Measurements from ENCODE around the gene CHST5. TPM values are rescaled to one million over a fixed set of nuclear protein-coding genes. Genes with fewer than 3 reads are reported as not detected.

Gene CHST5
- polyA plus RNA-seq, 1 donor from 2014 or later, result 2.7 TPM

DNA sequence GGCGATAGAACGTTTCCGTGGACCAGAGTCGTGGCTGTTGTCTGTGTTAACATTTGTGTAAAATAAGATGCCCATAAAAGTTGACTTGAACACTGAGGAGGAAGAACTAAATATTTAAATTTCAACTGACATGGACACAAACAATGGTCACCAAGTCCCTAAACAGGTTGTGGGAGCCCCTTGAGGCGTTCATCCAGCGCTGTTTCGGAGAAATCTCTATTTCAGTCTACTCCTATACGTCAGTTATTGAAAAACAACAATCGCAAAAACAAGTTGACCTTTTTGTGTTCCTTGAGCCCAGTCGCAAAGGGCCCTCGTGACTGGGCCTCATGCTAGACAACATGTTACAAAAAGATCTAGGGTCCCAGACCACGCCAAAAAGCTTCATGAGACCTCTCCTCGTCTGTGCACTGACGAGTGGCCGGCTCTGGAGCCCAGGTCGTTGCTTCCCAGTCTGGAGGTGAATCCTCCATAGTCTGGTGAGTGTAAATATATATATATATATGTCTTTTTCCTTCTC lies 20.6 kb upstream of the CHST5 start:
- H3K27ac ChIP-seq (ENCODE audit: low read length), result peak overlapping the region; percentile 78
- peak overlapping the region; percentile 77 for H2AFZ ChIP-seq (ENCODE audit: low read depth, low read length)
- H3F3A ChIP-seq (ENCODE audit: insufficient read depth, low read length, poor library complexity, severe bottlenecking), result no peaks in the 10 kb centered on the region
- peak overlapping the region; percentile 72 for H3K9ac ChIP-seq (ENCODE audit: low read length)
- TF ChIP-seq SMC3 (conservative IDR thresholded peaks at IDR 0.05; ENCODE audit: poor library complexity), result no peak
- H3K27me3 ChIP-seq (ENCODE audit: insufficient read depth, low read depth, low read length), result no peaks in the 10 kb centered on the region
- no peaks in the 10 kb centered on the region for H3K36me3 ChIP-seq (ENCODE audit: insufficient read depth, low read length)
- H3K4me2 ChIP-seq (ENCODE audit: low read length), result peak overlapping the region; percentile 25
- H3K9me2 ChIP-seq (ENCODE audit: insufficient read depth, low read length), result no peaks in the 10 kb centered on the region
- H3K79me2 ChIP-seq (replicated peaks; ENCODE audit: insufficient read depth, low read length), result peaks cover 5% of the 10 kb centered on the region
- no peaks in the 10 kb centered on the region for H3K9me3 ChIP-seq (ENCODE audit: low read length)
- H4K20me1 ChIP-seq (ENCODE audit: insufficient read depth), result no peaks in the 10 kb centered on the region
- H3K4me3 ChIP-seq (ENCODE audit: low read length), result peak overlapping the region; percentile 84

DNA sequence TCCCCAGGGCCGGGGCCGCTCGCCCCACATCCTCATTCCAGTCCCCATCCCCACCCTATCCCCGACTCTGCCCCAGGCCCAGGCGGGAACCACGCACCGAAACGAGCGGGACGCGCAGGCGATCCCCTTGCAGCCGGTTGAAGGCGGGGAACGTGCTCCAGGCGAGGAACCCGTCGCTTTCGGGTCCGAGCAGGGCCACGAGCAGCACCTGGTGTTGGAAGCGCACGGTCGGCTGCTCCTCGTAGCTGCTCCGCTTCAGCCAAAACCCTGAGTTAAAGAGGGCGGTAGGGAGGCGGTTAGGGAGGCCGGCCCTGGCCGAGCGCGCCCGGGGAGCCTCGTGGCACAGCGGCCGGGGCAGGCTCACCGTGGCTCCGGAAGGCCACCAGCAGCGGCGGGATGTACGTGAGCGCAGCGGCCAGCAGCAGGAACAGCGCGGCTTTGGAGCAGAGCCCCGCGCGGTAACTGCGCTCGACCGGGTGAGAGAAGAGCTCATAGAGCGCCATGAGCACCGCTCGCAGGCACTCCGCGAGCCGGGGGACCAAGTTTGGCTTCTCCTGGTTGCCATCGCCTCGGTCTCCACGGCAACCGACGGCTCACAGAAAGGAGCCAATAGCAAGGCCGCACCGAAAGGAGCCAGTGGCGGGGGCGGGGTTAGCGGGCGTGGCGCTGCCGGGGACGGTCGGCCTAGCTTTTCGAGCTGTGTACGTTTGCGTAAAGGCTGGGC lies 20.0 kb upstream of the CHST5 start, which contains the start of gene TMEM231:
TSS of gene TMEM231 (minus strand) at position 546 of the 724 bp plus-strand sequence. CDS start at position 503, 43 bp downstream.
- Histone ChIP-seq H3K4me2 (ENCODE audit: low read length) (peak within 1 kb of the TSS; percentile 87), H4K20me1 (ENCODE audit: insufficient read depth) (no peaks in the 10 kb centered on the region), H3K79me2 (replicated peaks; ENCODE audit: insufficient read depth, low read length) (peaks cover 5% of the 10 kb centered on the region), H2AFZ (ENCODE audit: low read depth, low read length) (peak within 1 kb of the TSS; percentile 87), H3K9me3 (ENCODE audit: low read length) (no peaks in the 10 kb centered on the region), H3K27me3 (ENCODE audit: insufficient read depth, low read depth, low read length) (no peaks in the 10 kb centered on the region), H3K9me2 (ENCODE audit: insufficient read depth, low read length) (no peaks in the 10 kb centered on the region), H3K36me3 (ENCODE audit: insufficient read depth, low read length) (no peaks in the 10 kb centered on the region), H3F3A (ENCODE audit: insufficient read depth, low read length, poor library complexity, severe bottlenecking) (no peaks in the 10 kb centered on the region), H3K4me3 (ENCODE audit: low read length) (peak within 1 kb of the TSS; percentile 84), H3K27ac (ENCODE audit: low read length) (peak within 1 kb of the TSS; percentile 78), H3K9ac (ENCODE audit: low read length) (peak within 1 kb of the TSS; percentile 72)
- TF ChIP-seq, protein P1, sequence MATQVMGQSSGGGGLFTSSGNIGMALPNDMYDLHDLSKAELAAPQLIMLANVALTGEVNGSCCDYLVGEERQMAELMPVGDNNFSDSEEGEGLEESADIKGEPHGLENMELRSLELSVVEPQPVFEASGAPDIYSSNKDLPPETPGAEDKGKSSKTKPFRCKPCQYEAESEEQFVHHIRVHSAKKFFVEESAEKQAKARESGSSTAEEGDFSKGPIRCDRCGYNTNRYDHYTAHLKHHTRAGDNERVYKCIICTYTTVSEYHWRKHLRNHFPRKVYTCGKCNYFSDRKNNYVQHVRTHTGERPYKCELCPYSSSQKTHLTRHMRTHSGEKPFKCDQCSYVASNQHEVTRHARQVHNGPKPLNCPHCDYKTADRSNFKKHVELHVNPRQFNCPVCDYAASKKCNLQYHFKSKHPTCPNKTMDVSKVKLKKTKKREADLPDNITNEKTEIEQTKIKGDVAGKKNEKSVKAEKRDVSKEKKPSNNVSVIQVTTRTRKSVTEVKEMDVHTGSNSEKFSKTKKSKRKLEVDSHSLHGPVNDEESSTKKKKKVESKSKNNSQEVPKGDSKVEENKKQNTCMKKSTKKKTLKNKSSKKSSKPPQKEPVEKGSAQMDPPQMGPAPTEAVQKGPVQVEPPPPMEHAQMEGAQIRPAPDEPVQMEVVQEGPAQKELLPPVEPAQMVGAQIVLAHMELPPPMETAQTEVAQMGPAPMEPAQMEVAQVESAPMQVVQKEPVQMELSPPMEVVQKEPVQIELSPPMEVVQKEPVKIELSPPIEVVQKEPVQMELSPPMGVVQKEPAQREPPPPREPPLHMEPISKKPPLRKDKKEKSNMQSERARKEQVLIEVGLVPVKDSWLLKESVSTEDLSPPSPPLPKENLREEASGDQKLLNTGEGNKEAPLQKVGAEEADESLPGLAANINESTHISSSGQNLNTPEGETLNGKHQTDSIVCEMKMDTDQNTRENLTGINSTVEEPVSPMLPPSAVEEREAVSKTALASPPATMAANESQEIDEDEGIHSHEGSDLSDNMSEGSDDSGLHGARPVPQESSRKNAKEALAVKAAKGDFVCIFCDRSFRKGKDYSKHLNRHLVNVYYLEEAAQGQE (IDR thresholded peaks at IDR 0.05; ENCODE audit: borderline replicate concordance), result peak; percentile 64
- TF ChIP-seq MXI1 (conservative IDR thresholded peaks at IDR 0.05; ENCODE audit: poor library complexity, severe bottlenecking), result peak; percentile 98
- peak; percentile 70 for TF ChIP-seq TAF1 (IDR thresholded peaks at IDR 0.05; ENCODE audit: low read depth)
- no peak for TF ChIP-seq SMC3 (conservative IDR thresholded peaks at IDR 0.05; ENCODE audit: poor library complexity)
- no peak for TF ChIP-seq EZH2 (IDR thresholded peaks at IDR 0.05; ENCODE audit: borderline replicate concordance, insufficient read depth, low read length, poor library complexity, severe bottlenecking)
- TF ChIP-seq, protein P2, sequence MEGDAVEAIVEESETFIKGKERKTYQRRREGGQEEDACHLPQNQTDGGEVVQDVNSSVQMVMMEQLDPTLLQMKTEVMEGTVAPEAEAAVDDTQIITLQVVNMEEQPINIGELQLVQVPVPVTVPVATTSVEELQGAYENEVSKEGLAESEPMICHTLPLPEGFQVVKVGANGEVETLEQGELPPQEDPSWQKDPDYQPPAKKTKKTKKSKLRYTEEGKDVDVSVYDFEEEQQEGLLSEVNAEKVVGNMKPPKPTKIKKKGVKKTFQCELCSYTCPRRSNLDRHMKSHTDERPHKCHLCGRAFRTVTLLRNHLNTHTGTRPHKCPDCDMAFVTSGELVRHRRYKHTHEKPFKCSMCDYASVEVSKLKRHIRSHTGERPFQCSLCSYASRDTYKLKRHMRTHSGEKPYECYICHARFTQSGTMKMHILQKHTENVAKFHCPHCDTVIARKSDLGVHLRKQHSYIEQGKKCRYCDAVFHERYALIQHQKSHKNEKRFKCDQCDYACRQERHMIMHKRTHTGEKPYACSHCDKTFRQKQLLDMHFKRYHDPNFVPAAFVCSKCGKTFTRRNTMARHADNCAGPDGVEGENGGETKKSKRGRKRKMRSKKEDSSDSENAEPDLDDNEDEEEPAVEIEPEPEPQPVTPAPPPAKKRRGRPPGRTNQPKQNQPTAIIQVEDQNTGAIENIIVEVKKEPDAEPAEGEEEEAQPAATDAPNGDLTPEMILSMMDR (IDR thresholded peaks at IDR 0.05; ENCODE audit: poor library complexity, severe bottlenecking), result peak; percentile 21
- peak; percentile 96 for TF ChIP-seq POLR2AphosphoS5 (IDR thresholded peaks at IDR 0.05)

Measured in neural cell (in vitro differentiated cells).